GM19372 (cell line): ENCODE results near the gene ZMIZ1.
A peak's percentile ranks its signal among the peaks of the same experiment; 100 is the strongest.

Experiments
- ATAC-seq: cut with Tn5 transposase; IDR thresholded peaks from one replicate; pipeline ENCODE4 v1.9.1; 2021; ENCODE audit warnings: mild to moderate bottlenecking, low read depth, moderate library complexity; ENCODE audit not compliant: unreplicated experiment

The ZMIZ1 gene

DNA sequence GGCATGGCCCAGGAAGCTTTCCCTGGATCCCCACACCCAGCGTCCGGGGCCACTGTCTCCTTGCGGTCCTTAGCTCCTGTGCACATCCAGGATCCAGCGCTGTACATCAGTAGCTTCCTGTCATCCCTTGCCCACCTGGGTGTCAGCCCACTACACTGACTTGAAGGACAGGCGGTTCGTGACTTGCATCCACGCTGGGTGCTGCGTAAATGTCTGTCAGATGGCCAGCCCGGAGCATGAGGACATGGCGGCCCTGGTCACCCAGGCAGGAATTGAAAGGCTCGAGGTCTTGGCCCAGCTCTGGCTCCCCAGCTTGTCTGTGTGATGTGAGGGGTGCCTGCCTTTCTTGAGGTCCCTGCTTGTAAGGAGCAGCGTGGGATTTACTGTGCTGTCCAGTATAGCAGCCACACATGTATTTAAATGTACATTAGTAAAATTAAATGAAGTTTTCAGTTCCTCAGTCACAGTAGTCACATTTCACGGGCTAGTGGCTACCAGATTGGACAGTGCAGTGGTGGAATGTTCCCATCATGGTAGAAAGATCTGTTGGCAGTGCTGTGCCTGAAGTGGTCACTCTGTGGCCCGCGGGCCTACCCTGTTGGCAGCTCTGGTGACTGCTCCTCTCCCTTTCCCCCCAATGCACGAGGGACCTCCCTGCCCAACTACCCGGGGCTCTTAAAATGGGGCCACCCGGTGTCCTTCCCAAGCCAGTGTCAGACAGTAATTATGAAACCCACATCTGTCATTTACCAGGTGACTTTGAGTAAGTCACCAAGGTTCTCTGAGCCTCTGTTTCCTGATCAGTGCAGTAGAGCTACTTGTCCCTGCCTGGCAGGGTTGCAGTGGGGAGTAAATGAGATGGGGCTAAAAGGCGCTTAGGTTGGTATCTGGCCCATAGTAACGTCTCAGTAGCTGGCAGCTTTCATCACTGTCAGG lies 180.7 kb downstream of the ZMIZ1 start:
- ATAC-seq, result peak; percentile 52

DNA sequence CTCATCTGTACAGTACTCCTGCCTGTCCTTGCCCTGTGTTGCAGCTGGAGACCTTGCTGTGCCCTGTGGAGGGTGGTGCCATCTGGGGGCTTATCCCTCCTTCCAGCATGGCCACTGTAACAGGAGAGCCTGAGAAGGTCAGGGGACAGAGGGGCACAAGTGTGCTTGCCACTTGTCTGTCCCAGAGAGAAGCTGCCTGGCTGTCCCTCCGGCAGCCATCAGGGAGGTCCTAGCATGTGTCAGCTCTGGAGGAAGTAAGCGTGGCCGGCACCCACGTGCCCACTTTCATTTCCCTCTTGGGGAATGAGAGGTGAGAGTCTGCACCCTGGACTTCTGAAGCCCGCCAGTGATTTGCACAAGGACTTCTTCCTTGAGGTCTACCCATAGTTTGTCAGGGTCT lies 181.5 kb downstream of the ZMIZ1 start:
- ATAC-seq, result peak; percentile 30

DNA sequence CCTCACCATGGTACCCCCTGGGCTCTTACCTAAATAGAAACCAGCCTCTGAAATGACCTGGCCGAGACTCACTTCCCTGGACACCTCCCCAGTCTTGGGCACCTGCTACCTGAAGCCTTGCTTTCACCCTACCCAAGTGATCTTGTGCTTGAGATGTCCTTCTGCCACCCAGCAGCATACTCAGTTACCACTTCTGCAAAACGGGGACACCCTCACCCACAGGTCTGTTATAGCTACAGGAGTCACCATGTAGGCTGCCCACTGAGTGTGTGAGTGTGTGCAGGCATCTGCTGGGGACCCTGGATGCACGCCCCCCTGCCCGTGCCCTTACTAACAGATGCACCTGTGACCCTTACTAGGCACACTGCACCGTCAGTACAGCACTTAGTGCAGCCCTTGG lies 183.7 kb downstream of the ZMIZ1 start:
- no peak for ATAC-seq

DNA sequence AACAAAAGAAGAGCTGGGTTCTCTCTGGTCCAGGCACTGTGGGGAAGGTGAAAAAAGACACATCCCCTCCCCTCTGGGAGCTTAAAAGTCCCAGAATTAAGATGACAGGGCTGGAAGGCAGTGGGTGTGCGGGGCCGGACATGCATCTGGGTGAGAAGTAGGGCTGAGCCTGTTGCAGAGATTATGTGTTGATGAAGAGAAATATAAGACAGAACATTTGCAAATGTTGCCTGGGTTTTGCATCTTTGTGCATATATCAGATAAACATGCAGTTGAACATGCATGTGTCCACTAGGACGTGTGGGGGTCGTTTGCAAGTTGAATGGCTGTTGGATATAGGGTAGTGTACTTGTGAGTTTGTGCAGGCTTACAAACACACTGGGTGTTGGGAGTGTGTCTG lies 184.2 kb downstream of the ZMIZ1 start:
- no peak for ATAC-seq

DNA sequence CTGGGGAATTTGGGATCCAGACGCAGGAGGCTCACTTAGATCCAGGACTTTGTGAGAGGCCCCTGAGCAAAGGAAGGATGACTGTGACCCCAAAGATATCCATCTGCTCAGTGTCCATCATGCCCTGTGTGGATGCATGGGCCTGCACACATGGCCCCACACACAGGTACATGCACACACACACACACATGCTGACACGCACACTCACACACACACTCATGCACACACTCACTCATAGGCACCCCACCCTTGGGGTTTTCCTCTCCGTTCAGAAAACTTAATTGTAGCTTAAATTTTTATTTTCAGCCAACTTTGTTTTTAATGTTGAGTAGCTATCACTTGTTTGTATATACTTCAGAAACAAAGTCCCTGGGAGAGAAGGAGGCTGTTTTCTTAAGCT lies 184.9 kb downstream of the ZMIZ1 start:
- ATAC-seq, result no peak

DNA sequence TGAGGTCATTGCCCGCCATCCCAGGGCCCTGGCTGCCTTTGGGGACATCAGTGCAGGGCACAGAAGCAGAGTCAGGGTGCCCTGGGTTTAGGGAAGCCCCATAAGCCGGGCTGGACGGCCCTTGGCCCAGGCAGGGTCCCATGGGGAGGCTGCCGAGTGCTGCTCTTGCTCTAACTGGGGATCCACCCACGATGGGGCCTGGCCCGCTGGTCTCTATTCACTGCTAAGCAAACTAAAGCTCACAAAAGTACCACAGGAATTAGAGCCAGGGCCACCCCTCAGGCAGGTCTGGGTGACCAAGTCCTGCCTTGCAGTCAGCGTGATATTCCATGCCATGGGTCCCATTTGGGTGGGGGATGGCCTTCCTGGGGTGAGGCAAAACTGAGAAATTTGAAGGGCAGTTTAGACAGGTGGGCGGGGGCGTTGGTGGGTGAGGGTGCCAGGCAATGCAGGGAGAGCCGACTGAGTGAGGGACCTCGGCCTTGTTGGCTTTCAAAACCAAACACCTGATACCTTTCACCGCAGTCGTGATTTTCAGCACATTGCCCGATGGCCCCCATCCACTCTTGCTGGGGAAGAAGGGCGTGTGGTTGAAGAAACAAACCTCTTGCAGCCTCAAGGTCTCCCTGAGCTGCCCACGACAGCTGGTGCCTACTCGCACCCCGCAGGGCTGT lies 185.7 kb downstream of the ZMIZ1 start:
- ATAC-seq, result no peak

DNA sequence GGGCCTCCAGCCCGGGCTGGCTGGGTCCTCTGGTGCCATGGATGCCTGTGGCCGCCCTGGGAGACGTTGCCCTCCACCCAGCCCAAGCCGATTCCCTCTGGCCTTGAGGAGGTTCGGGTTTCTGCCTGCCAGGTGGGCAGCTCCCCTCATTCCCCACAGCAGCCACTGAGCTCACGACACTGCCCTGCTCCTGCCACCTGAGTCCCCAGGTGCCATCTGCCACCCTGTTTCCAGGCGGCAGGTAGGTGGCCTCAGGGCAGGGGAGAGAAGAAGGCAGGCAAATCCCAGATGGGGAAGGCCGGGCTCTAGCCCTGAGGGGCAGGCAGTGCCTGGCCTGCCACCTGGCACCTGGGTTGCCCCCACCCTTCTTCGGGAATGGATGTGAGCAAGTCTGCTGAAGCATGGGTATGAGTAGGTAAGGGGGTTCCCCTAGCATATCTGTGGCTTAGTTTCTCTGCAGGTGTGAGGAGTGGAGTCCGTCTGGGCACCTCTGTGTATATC lies 186.3 kb downstream of the ZMIZ1 start:
- no peak for ATAC-seq

DNA sequence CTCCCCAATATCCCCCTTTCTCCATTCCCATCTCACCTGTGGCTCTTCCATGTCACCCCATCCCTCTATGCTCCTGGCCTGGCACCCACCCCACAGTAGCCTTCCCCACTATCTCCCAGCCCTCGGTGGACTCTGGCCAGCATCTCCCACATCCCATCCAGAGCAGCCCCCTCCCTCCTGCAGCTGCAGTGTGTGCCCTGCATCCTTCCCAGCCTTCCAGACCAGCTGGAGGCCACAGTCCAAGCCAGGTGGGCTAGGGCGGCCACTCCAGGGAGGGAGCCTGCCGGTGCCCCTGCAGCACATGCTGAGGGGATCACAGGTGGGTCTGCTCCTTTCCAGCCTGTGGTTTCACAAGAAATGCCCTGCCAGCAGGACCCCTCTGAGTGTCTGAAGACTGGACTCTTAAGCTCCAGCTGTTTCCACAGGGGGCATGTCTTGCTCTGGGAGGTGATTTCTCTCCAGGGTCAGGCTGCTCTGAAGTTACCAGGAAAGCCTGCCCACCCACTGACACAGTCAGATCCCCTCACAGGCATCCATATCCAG lies 187.6 kb downstream of the ZMIZ1 start:
- ATAC-seq, result no peak

DNA sequence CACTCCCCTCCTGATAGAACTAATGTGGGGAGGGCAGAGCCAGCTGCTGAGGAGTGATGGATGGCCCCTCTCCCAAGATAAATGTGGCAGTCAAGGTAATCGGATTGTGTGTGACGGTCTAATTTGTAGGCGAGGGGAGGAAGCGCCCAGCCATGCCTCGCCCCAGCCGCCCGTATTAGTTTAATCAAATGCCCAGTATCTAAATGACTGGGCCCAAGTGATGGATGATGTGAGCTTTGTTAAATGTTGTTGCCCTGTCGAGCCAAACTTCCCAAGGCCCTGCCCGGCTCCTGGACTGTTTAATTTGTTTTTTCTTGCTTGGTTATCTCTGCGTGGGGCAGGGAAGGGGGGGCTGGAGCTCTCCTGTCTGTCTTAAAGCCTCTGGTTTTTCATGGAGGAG lies 190.1 kb downstream of the ZMIZ1 start:
- ATAC-seq, result no peak

DNA sequence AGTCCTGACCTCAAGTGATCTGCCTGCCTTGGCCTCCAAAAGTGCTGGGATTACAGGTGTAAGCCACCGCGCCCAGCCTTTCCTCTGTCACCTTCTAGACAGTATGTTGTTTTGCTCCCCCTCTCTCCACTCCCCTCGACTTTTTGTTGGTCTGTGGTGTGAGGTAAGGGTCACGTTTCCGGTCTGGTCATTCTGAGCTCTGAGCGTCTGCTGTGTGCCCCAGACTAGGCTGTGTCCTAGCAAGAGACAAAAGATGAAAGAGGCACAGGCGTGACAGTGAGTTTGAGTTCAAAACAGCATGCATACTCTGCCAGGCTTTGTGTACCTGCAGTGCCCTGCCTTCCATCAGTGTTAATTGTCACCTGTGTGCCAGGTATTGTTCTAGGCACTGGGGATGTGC lies 191.1 kb downstream of the ZMIZ1 start:
- no peak for ATAC-seq

DNA sequence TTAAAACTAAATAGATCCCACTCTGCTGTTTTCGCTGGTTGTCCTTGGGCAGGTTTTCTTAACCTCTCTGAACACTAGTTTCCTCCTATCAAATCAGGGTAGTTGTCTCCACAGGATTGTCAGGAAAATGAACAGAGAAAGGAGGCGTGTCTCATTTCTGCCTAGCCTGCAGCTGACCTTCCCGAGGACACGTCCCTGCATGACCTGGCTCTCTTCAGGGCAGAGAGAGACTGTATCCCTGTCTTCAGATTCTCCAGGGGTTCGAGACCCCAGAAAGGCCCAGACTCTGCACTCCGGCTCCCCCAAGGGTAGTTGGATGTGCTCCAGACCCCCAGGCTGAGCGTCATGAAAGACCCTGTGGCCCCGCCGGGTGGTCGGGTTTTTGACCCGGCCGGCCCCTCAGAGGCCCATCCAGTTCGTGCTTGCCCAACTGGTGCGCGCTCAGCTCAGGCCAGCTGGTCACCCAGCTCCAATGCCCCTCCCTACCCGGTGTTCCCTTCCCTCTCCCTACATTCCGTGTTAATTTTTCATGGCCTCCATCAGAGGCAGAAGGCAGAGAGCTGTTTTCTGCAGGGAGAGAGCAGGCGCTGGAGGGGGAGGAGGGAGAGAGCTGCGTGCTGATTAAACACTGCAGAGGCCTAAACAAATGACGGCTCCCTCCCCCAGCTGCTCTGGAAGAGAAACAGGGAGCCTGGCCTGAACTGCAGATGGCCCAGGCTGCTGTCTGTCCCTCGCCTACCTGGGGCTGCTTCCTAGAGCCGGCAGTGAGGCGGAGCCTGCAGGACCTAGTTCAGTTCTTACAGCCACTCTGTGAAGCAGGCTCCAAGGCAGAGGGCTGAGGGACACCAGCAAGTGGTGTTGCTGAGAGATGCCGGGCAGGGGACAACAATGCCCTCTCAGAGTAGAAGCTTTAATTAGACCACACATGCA lies 192.3 kb downstream of the ZMIZ1 start:
- no peak for ATAC-seq

DNA sequence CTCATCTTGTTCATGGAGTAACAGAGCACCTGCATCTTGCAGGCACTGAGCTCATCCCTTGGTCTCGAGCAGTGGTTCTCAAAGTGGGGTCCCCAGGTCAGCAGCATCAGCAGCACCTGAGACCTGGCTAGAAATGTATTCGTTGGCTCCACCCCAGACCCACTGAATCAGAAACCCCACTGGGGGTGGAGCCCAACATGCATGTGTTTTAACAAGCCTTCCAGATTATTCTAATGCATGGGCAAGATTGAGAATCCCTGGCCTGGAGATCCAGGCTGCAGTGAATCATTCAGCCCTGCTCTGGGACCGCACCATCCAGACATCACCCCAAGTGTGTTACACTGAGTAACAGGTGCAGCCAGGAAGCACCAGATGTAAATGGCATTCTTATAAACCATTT lies 193.4 kb downstream of the ZMIZ1 start:
- ATAC-seq, result no peak

DNA sequence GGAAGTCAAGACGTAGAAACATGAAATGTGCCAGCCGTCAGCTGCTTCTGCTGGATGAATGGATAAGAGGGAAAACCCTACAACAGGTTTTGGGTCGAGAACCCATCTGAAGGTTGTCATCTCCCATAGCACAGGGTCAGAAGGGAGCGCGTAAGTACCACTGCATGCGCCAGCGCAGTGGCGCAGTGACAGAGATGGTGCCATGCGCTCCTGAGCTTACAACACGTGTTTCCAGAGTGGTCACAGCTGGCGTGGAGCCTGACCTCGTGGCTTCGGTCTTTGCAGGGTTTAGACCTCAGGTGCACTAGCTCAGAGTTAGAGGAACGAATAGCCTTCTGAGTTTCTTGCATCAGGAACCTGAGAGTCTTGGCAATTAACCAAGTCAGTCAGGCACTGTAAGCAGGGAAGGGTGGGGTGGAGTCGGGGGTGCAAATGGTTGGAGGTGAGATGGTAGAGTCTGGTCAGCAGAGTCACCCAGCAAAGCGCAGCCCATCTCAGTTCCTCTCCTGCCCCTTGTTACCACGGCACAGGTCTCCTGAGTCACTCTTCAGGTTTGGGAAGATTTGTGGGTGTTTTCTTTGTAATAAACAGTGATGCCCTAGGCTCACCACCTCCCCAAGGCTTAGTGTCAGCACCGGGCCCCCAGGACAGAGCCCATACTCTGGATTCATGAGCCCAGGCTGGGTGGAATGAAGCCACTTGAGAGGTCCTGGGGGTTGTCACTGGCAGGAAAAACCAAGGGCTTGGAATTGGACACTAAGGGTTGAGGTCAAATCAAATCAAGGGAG lies 194.4 kb downstream of the ZMIZ1 start:
- ATAC-seq, result no peak

DNA sequence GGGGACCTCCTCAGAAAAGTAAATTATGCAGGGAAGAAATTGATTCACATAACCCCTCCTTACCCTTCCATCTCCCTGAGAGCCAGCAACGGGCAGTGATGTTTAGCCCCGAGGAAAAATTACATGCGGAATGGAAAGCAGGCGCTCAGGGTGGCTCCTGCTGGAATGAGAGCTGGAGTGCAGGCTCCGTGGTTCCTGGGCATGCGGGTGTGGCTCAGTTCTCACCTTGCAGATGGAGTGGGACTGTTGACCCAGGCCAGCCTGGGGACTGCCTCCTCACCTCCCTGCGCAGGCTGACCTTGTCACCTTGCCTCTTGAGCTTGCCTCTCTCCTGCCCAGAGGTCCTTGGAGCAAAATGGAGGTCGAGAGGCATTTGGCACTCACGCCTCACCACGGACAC lies 195.2 kb downstream of the ZMIZ1 start:
- no peak for ATAC-seq

DNA sequence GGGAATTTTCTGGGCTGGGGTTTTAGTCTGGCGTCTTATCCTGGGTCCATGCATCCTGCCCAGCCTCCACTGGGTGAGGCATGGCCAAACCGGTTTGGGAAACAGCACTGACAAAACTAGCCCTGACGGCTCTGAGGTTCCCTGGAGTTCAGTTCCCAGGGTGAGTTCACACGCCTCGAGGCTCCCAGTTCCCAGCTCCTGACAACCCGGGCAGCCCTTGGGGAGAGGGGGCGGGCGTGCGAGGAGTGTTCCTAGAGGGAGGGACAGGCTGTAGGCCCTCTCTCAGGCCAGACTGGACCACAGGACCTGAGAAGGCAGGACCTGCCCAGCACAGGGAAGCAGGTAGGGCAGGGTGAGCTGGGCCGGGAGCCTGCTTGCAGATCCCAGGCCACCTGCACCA lies 196.2 kb downstream of the ZMIZ1 start:
- no peak for ATAC-seq

DNA sequence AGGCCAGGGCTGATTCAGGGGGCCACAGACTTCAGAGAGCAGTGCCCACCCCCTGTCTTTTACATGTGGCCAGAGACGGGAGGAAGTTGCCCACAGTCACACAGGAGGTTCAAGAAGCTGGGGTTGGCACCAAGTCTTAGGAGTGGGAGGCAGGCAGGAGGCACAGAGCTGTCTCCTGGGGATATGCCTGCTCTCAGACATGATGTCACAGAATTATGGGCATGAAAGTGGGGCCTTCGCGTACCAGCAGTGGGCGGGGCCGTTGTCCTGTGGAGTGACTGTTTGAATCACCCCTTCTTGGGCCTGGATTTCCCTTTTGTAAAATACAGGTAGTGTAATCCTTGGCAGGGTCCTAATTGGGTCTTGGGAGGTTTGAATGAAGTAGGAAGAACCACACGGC lies 197.3 kb downstream of the ZMIZ1 start:
- ATAC-seq, result peak; percentile 29

DNA sequence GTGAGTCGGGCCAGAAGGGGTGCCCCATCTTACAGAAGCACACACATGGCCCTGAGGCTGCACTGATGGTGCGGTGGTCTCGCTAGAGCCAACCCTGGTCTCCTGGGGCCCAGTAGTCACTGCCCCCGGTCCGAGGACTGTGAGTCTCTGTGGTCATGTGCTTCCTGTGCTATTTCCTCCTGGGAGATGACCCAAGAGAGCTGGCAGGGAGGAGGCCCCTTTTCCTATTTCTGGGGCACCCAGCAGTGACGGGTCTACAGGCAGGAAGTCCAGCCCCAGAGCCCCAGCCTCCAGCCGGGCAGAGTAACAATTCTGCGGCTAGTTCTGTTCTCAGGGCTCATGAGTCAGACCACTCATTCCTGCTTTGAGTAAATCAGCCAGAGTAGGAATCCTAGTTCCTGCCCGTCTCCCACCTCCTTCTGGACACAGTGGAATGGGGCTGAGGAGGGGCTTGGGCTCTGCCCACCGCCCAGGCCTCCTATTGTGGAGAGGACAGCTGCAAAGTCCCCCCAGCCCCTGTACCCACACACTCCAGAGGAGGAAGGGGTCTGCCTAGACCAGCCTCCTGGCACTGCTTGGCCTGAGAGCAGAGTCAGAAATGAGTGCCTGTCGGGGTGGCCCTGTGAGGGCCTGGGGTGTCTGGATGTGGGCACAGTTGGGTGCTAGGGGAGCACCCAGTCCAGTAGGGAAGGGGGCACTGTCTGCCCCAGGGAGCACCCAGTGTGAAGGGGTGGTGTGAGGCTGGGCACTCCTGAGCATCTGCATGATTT lies 198.0 kb downstream of the ZMIZ1 start:
- ATAC-seq, result peak; percentile 76

DNA sequence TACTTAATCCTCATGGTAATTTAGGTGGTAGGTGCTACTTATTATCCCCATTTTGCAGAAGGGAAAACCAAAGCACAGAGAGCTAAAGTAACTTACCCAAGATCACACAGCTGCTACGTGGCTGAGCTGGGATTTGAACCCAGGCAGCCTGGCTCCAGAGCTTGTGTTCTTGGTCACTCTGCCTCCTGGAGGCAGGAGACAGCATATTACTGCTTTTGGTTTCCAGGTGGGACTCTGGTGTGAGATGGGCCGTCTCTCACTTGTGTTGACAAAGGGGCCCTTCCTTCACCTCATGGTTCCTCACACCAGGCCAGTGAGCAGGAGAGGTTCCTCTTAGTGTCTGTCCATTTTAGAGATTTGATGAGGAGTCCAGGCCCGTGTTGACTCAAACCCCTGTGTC lies 198.7 kb downstream of the ZMIZ1 start:
- ATAC-seq, result no peak

DNA sequence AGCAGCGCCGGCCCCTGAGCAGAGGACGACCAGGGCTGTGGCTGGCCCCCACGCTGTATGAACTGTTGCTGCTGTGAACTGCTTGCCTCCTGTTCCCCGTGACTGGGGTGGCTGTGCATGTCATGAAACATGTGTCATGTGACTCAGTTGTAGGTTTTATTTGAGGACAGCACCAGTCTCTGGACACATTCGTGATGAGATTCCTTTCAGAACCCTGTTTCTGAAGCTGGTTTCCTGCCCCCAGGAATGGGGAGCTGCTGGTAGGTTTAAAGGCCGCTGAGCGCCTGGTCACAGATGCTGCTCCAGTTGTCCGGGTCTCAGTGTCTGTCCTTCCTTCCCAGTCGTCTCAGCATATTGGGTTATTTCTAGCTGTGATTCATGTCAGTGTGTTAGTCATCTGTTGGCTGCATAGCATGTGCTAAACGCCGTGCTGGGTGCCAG lies 199.4 kb downstream of the ZMIZ1 start:
- no peak for ATAC-seq
